GM18507 (cell line): ENCODE measurements around the gene CALHM3.

Experiments used
- DNase-seq: peaks from one replicate; pipeline ENCODE4 v3.0.0; 2011; ENCODE audit warnings: low read depth; ENCODE audit not compliant: insufficient read length; ENCODE audit errors: extremely low spot score
- FAIRE-seq: peaks from 2 replicates; lab custom pipeline; 2011; peaks lifted over from hg19 to GRCh38; lab: Jason Lieb, UNC

The CALHM3 gene

DNA sequence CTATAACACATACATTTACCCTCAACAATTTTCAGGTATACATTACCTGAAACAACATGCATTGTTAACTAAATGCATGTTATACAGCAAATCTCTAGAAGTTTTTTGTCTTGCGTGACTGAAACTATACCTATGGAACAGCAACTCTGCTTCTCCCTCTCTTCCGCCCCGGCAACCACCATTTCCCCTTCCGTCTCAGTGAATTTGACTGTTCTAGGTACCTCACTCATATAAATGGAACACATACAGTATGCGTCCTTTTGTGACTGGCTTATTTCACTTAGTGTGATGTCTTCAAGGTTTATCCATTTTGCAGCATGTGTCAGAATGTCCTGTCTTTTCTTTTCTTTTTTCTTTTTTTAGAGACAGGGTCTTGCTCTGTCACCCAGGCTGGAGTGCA, 49.4 kb downstream of the CALHM3 start:
- no peak for FAIRE-seq

DNA sequence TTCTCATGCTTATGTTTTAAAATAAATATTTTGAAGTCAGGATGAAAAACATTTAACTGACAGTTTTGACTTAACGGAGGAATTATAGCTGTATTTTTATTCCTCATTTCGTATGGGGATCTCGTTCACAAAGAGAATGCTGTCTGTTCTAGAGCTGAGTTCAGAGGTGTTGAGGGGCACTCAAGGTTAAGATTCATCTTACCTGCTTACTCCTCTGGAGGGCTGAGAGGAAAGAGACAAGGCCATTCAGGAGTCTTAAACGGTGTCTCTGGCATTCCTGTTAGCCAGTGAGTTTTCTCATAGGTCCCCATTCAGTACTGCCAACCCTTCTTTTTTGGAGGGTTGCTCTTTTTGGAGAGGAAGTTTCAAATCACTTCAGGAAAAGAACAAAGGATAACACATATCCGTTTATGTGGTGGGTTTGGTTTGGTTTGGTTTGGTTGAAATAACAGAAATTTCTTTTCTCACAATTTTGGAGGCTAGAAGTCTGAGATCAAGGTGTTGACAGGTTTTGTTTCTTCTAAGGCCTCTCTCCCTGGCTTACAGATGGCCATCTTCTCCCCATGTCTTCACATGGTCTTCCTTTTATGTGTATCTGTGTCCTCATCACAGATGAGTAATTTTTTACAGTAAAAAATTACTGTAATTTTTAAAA, 49.9 kb downstream of the CALHM3 start:
- FAIRE-seq (no peak), DNase-seq (no peak)

More for the DNA sequence above, 49.4 kb downstream of the CALHM3 start:
- no peak for DNase-seq

DNA sequence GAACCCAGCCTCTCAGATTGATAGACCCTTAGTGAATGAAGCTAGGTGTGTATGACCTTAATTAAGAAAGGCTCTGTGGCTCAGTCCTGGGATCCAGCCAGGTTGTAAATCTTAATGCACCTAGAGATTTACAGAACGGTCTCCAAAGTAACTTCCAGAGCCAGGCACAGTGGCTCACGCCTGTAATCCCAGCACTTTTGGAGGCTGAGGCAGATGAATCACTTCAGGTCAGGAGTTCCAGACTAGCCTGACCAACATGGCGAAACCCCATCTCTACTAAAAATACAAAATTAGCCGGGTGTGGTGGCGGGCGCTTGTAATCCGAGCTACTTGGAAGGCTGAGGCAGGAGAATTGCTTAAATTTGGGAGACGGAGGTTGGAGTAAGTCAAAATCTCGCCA, 51.2 kb downstream of the CALHM3 start:
- FAIRE-seq (no peak), DNase-seq (no peak)

DNA sequence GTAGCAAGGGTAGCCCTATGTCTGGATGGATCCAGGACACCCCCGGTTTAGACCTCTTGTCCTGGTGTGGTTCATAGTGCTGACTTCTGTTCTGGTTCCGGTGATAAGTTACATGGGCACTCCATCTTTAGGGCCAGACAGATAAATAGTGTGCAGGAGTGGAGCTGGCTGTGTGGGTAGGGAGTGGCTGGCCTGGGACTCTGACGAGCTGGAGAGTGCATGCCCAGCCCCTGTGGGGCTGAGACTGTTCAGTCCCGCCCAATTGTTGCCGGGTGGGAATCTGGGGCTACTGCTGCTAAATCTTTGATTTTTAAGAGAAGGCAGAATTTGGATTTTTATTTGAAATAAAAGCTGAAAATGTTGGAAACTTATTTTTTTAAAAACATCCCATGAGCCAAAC, 55.3 kb downstream of the CALHM3 start:
- no peak for FAIRE-seq

More for the DNA sequence above, 55.3 kb downstream of the CALHM3 start:
- no peak for DNase-seq
